NCI-H524 (cell line): ENCODE results near the gene PHACTR3.
A peak's percentile ranks its signal among the peaks of the same experiment; 100 is the strongest.

Experiments used
- DNase-seq, 2 experiments: peaks; one replicate each; lab custom pipeline; 2025; lab: John Stamatoyannopoulos, UW

Gene PHACTR3

GRCh38 chr20:59816146-59816738, 211.9 kb downstream of the PHACTR3 start:
- no peak for DNase-seq

- no peak for DNase-seq
Observed at GRCh38 chr20:59817406-59817805, 213.1 kb downstream of the PHACTR3 start.

DNA sequence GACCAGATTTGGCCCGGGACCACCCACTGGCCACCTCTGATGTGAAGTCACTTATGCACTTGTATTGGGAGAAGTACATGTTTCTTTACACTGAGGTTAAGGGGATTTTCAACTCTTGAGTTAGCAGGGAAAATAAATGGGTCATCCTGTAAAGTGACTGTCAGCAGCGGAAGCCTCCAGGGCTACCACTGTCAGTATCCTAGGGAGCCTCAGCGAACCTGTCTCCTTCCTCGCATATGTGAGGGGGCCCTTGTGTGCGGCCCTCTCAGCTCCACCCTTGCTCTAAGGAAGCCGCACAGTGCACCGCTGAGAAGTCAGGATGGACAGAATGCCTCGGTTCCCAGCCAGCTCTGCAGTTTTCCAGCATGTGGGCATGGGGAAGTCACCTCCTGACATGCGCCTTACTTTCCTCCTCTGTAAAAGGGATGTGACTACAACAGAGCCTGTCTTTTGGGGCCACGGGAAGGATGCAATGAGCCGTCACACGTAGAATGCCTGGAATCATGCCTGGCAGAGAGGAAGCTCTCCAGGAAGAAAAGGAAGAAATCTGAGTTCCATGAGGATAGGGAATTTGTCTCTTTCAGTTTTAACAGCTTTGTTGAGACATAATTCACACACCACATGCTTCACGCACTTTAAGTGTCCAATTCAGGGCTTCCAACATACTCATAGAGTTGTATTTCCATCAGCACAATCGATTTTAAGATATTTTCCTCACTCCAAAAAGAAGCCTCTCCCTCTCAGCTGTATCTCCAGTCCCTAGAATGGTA, 213.7 kb downstream of the PHACTR3 start:
- no peak for DNase-seq

DNA sequence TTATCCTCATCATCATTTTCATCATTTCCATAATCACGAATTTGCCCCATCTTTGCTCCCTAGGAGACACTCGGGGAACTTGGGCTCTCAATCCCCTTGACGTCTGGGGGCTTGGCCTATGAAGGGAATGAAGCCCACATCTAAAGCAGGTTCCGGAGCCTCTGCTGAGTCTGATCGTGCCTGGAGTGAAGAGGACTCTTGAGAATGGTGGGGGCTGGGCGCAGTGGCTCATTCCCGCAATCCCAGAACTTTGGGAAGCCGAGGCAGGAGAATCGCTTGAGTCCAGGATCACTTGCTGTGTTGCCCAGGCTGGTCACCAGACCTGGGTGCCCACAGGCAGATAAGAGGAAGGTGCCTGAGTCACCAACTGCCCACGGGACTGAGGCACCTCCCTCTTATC, 214.6 kb downstream of the PHACTR3 start:
- no peak for DNase-seq

- no peak for DNase-seq
Observed at GRCh38 chr20:59819496-59820203, 215.3 kb downstream of the PHACTR3 start.

GRCh38 chr20:59820204-59821041, 216.1 kb downstream of the PHACTR3 start:
- peak in 1 of 2 experiments; percentile 50 for DNase-seq

- DNase-seq = no peak
Observed at GRCh38 chr20:59821201-59821600, 216.9 kb downstream of the PHACTR3 start.

DNA sequence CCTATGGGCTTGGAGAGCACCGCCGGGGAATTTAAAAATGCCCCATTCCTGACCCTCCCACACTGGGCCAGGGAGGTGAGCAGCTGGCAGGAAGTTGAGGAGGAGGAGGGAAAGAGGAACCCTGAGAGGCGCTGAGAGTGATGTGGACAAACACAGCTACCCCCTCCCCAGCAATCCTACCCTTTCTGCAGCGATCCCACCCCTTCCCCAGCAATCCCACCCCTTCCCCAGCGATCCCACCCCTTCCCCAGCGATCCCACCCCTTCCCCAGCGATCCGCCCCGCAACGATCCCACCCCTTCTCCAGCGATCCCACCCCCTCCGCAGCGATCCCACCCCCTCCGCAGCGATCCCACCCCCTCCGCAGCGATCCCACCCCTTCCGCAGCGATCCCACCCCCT, 217.4 kb downstream of the PHACTR3 start:
- no peak for DNase-seq

- no peak for DNase-seq
Observed at GRCh38 chr20:59822291-59823029, 218.1 kb downstream of the PHACTR3 start.

DNA sequence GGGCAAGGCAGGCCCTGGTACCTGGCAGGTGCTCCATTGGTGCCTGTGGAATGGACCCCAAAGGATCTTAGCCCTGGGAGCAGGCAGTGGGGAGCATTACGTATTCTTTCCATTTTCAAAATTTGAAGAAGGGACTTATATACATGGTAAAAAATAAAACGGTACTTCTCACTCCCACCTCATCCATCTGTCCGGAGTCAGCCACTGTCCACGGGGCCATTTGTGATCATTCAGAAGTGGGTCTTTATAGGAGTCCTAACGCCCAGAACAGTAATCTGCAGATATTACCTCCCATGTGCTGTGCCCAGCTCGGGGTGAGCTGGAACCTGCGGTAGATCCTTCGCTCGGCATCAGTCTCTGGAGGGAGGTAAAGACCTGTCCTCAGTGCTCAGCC, 218.7 kb downstream of the PHACTR3 start:
- no peak for DNase-seq

DNA sequence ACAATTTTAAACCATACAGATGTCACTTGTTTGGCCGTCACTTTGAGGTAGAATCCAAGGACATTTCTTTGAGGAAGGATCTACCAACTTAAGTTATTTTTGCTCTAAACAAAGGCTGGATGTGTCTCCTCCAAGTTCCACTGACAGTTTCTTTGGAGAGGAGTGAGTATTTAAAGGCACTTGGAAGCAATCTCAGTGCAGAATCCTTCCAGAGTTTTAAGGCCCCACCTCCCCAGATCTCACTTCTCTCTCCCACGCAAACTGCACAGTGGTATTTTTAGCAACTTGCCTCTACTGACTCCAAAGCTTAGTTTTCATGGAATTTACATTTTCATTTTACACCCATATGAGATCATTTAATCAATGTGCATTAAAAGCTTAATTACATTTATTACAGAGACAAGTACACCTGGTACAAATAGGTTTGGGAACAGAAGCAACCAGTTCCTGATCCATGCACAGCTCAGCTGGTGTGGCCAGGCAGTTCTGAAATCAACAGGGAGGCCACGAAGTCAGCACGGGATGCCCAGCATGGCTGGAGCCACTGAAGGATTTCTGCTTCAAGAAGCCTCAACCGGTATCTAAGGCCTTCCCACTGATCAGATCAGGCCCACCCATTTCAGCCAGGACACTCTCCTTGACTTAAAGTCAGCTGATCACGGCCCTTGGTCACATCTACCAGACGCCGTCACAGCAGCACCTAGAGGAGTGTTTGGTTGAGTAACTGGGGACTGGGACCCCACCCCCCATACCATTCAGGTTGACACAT, 219.3 kb downstream of the PHACTR3 start:
- no peak for DNase-seq

DNA sequence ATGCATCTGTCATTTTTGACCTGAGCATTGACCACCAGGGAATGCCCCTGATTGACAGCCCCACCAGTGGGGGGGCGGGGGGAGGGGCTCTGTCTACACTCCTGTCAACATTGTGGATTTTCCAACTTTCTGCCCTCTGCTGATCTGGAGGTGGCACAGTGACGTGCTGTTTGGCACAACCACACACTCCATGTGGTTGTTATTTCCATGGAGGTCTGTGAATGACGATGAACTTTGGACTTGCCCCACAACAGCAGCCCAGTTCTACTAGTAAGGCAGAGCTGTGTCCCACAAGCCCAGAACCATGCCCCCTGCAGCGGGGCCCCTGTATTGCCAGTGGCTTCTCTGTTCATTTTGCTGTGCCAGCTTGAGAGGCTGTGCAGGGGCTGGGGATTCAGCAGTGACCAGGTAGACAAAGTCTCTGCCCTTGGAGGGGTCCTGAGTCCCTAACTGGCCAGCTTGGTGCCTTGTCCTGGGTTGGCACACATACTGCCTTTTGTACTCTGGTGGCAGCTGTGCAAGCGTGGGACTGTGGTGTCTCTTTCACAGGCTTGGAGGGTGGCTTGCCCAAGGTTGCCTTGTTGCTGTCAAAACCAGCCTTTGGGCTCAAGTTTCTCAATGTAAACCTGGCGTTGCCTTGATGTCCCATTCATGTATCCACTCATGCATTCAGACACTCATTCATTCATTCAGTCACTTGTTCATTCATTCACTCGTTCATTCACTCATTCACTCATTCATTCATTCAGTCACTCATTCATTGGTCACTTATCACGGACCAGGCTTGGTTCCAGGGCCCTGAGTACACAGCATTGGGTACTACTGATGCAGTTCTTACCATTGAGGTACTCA, 220.6 kb downstream of the PHACTR3 start:
- DNase-seq = no peak

DNA sequence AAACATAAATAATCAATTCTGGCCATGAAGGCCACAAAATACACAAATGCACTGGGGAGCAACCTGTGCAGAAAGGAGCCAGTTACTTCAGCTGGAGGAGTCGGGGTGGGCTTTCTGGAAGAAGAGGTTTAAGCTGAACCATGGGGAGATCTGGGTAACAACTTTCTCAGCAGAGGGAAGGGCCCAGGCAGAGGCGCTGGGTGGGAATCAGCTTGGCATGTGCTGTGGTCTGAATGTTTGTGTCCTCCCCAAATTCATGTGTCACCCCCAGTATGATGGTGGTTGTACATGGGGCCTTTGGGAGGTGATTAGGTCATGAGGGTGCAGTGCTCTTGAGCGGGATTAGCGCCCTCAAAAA, 221.2 kb downstream of the PHACTR3 start:
- no peak for DNase-seq

DNA sequence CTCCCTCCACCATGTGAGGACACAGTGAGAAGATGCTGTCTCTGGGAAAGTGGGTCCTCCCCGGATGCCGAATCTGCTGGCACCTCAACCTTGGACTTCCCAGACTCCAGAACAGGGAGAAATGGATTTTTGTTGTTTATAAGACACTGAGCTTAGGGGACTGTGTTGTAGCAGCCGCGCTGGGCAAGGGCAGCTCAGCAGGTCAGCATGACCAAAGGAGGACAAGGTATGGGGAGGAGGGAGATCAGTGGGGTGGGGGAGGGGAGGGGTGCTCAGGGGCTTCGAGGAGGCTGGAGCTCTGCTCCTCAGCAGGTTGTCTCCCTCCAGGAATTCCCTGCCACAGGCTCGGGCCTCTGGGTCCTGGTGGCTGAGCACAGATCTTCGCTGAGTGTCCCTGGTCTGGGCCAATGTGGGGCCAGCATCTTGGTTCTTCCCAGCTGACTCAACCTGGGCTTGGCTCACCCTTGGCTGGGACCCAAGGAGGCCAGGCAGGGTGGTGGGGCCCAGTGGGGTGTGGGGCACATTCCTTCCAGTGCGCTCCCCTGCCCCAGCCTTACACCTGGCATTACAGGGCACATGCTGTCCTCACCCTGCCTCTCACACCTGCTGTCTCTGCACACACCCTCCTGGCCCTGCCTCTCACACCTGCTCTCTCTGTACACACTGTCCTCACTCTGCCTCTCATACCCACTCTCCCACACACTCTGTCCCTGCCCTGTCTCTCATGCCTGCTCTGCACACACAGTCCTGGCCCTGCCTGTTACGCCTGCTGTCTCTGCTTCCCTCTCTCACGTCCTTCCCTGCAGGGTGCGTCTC, 221.8 kb downstream of the PHACTR3 start:
- DNase-seq = no peak

DNA sequence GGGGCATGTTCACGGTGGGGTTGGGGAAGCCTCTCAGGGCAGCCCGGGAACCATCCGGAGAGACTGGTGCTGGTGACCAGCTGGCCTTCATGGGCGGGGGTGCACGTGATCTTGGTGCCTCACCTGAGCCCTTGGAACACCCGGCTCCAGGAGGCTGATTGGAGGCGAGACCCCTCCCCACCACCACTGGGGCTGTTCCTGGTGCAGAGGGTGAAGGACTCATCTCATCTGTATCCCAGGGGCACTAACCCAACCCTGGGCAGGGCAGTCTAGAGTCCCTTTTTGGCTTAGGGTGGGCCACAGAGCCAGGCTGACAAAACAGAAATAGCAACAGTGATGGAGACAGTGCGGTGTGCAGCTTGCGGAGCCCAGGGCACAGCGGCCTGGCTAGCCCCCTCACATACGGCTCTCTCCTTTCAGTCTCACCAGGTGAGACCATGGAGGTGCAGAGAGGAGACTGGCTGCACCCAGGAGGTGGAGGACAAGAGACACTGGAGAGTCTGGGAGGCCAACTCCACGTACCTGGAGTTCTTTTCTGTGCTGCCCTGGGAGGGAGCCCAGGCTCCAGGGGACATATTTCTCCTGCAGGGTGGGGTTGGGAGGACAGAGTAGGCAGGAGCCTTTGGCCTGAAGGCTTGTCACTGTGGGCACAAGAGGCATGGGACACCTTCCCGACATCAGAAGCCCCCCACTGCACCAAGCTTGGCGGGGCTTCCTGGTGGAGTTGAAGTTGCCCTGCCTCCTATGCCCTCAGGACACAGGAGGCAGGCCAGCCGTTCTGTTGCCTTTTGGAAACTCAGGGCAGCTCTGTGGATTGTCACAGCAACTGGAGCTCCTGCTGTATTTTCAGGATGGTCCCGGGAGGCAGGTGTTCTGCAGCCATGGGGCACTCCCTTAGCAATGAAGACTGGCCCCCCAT, 223.1 kb downstream of the PHACTR3 start:
- no peak for DNase-seq

GRCh38 chr20:59828125-59829053, 224.0 kb downstream of the PHACTR3 start:
- no peak for DNase-seq
